Astrocyte of the cerebellum (primary cell): ENCODE measurements around the gene ANXA6.
A peak's percentile ranks its signal among the peaks of the same experiment; 100 is the strongest.

Experiments used
- DNase-seq: peaks from one replicate; pipeline ENCODE4 v3.0.0-alpha.2; 2011; ENCODE audit warnings: low read depth
- H3K4me3 ChIP-seq: 2 replicates; pipeline ENCODE4 v1.5.1; 2011; ENCODE audit warnings: mild to moderate bottlenecking, low read depth, low read length, moderate library complexity
- in situ Hi-C: cut with HindIII; loops from 2 replicates; pipeline ENCODE4 v1.10.0; 2017; ENCODE audit warnings: low sequenced_read_pairs
- TF ChIP-seq, protein P1 (sequence below): IDR thresholded peaks from 2 replicates; pipeline ENCODE4 v1.5.1; 2012; ENCODE audit warnings: low read length, low read depth, moderate library complexity, mild to moderate bottlenecking; ENCODE audit errors: missing control alignments

ANXA6 gene

GRCh38 chr5:151173711-151174611 is 16.4 kb upstream of the ANXA6 start:
- no peak overlapping the region for H3K4me3 ChIP-seq
- TF ChIP-seq, protein P1, sequence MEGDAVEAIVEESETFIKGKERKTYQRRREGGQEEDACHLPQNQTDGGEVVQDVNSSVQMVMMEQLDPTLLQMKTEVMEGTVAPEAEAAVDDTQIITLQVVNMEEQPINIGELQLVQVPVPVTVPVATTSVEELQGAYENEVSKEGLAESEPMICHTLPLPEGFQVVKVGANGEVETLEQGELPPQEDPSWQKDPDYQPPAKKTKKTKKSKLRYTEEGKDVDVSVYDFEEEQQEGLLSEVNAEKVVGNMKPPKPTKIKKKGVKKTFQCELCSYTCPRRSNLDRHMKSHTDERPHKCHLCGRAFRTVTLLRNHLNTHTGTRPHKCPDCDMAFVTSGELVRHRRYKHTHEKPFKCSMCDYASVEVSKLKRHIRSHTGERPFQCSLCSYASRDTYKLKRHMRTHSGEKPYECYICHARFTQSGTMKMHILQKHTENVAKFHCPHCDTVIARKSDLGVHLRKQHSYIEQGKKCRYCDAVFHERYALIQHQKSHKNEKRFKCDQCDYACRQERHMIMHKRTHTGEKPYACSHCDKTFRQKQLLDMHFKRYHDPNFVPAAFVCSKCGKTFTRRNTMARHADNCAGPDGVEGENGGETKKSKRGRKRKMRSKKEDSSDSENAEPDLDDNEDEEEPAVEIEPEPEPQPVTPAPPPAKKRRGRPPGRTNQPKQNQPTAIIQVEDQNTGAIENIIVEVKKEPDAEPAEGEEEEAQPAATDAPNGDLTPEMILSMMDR = no peak
- DNase-seq = no peak
- in situ Hi-C loops = no loop called here

- in situ Hi-C loops = no loop called here
- DNase-seq = no peak
- H3K4me3 ChIP-seq = no peak overlapping the region
- TF ChIP-seq, protein P1 = no peak
These were observed 13.9 kb upstream of the ANXA6 start for GRCh38 chr5:151171529-151171928.

GRCh38 chr5:151168602-151169344 is 11.2 kb upstream of the ANXA6 start:
- no peak overlapping the region for H3K4me3 ChIP-seq
- in situ Hi-C loops = no loop called here
- DNase-seq = no peak

GRCh38 chr5:151167022-151167421 is 9.4 kb upstream of the ANXA6 start:
- in situ Hi-C loops = no loop called here
- DNase-seq = no peak
- TF ChIP-seq, protein P1 = no peak
- no peak overlapping the region for H3K4me3 ChIP-seq

More at GRCh38 chr5:151168602-151169344, 11.2 kb upstream of the ANXA6 start:
- TF ChIP-seq, protein P1 = no peak

DNA sequence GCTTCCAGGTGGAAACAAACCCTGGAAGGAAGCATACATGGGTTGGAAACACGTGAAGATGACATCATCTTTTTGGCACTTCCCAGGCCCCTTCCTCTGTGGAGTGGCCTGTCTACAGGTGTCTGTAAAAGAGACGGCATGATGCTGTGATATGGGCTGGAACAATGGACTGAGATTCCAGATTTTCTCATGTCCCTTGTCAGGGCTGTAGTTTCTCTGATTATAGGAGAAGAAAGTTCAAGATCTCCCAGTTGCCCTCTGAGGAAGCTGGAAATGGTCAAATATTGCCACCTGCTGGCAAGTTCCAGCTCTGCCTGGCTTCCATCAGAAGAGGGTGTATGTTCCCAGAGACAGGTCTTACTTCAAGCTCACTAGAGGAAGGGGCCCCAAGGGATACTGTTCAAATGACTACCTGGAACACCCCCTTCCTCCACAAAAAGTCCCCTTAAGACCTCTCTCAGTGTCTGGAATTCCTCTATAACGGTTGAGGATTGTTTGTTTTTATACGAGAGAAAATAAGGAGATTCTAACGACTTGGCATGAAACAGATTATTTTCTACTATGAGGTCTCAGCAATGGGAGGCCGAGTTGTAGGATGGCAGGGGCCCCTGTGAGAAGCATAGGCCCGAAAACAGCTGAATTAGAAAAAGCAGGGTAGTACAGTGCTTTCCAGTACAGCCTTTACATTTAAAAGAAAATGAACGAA is 7.3 kb upstream of the ANXA6 start:
- no peak overlapping the region for H3K4me3 ChIP-seq
- TF ChIP-seq, protein P1 = peak; percentile 95
- in situ Hi-C loops = no loop called here
- peak; percentile 56 for DNase-seq

GRCh38 chr5:151162776-151163175 is 5.2 kb upstream of the ANXA6 start:
- TF ChIP-seq, protein P1 = no peak
- no peak for DNase-seq
- in situ Hi-C loops = no loop called here
- no peak overlapping the region for H3K4me3 ChIP-seq
